Liver (tissue), 3 donors: ENCODE results near the gene PLXDC2.

ENCODE experiments used
- EGR1 ChIP-seq, 2 donors: IDR thresholded peaks; 2 replicates each; pipeline ENCODE4 v1.6.1; 2016 to 2018; ENCODE audit warnings: antibody characterized with exemption in 2 of 2, low read depth in 2 of 2
- FOXA2 ChIP-seq: IDR thresholded peaks from 2 replicates; pipeline ENCODE4 v1.6.1; 2016; ENCODE audit warnings: antibody characterized with exemption
- JUND ChIP-seq, 2 donors: IDR thresholded peaks; 2 replicates each; pipeline ENCODE4 v1.6.1; 2016; ENCODE audit warnings: antibody characterized with exemption in 2 of 2
- RAD21 ChIP-seq, 2 donors: IDR thresholded peaks; 2 replicates each; pipeline ENCODE4 v1.6.1; 2016; ENCODE audit warnings: antibody characterized with exemption in 2 of 2, mild to moderate bottlenecking in 2 of 2
- SP1 ChIP-seq: IDR thresholded peaks from 2 replicates; pipeline ENCODE4 v1.6.1; 2018; ENCODE audit warnings: antibody characterized with exemption, mild to moderate bottlenecking
- TAF1 ChIP-seq: conservative IDR thresholded peaks from 2 replicates; pipeline ENCODE4 v1.6.1; 2016; ENCODE audit warnings: antibody characterized with exemption, mild to moderate bottlenecking
- YY1 ChIP-seq: IDR thresholded peaks from 2 replicates; pipeline ENCODE4 v1.6.1; 2016; ENCODE audit warnings: antibody characterized with exemption, mild to moderate bottlenecking
- TF ChIP-seq, protein P1 (sequence below): fragments of 150-350 bp; IDR thresholded peaks from 2 replicates; pipeline ENCODE4 v1.5.1; 2017; ENCODE audit warnings: improper control_type of control experiment, low read depth, low read length; ENCODE audit not compliant: missing input control
- TF ChIP-seq, protein P2 (sequence below): IDR thresholded peaks from 2 replicates; pipeline ENCODE4 v1.6.1; 2016; ENCODE audit warnings: antibody characterized with exemption
- TF ChIP-seq, protein P3 (sequence below): IDR thresholded peaks from 2 replicates; pipeline ENCODE4 v1.6.1; 2016; ENCODE audit warnings: antibody characterized with exemption
- TF ChIP-seq, protein P4 (sequence below): IDR thresholded peaks from 2 replicates; pipeline ENCODE4 v1.6.1; 2016; ENCODE audit warnings: antibody characterized with exemption
- TF ChIP-seq, protein P5 (sequence below): IDR thresholded peaks from 2 replicates; pipeline ENCODE4 v1.6.1; 2016; ENCODE audit warnings: antibody characterized with exemption, mild to moderate bottlenecking
- donor health status: healthy.
- donor health status: healthy.

DNA sequence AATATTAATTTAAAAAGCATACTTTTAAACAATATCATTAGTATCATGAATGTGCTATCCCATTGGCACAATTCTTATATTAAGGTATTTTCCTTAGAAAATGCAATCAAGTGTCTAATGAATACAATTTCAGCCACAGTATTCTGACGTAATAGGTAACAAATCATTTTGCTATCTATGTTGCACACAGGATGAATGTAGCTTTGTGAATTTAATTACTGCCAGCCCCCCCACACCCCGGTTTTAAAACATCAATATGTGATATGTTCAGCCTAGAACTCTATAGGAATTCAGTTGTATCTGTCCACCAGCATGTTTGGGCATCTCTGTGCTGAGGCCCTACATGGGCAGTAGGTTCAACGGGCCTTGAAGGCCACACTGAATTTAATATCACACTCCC lies 274.6 kb downstream of the PLXDC2 start:
- TF ChIP-seq, protein P1, sequence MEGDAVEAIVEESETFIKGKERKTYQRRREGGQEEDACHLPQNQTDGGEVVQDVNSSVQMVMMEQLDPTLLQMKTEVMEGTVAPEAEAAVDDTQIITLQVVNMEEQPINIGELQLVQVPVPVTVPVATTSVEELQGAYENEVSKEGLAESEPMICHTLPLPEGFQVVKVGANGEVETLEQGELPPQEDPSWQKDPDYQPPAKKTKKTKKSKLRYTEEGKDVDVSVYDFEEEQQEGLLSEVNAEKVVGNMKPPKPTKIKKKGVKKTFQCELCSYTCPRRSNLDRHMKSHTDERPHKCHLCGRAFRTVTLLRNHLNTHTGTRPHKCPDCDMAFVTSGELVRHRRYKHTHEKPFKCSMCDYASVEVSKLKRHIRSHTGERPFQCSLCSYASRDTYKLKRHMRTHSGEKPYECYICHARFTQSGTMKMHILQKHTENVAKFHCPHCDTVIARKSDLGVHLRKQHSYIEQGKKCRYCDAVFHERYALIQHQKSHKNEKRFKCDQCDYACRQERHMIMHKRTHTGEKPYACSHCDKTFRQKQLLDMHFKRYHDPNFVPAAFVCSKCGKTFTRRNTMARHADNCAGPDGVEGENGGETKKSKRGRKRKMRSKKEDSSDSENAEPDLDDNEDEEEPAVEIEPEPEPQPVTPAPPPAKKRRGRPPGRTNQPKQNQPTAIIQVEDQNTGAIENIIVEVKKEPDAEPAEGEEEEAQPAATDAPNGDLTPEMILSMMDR = no peak
- TF ChIP-seq, protein P2, sequence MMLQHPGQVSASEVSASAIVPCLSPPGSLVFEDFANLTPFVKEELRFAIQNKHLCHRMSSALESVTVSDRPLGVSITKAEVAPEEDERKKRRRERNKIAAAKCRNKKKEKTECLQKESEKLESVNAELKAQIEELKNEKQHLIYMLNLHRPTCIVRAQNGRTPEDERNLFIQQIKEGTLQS = no peak
- TF ChIP-seq YY1 = no peak
- TF ChIP-seq RAD21 (IDR thresholded peaks at IDR 0.05) = no peak
- TF ChIP-seq, protein P3, sequence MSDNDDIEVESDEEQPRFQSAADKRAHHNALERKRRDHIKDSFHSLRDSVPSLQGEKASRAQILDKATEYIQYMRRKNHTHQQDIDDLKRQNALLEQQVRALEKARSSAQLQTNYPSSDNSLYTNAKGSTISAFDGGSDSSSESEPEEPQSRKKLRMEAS = no peak
- no peak for TF ChIP-seq EGR1 (IDR thresholded peaks at IDR 0.05; ENCODE audit: low read depth in 2 of 2)
- TF ChIP-seq, protein P4, sequence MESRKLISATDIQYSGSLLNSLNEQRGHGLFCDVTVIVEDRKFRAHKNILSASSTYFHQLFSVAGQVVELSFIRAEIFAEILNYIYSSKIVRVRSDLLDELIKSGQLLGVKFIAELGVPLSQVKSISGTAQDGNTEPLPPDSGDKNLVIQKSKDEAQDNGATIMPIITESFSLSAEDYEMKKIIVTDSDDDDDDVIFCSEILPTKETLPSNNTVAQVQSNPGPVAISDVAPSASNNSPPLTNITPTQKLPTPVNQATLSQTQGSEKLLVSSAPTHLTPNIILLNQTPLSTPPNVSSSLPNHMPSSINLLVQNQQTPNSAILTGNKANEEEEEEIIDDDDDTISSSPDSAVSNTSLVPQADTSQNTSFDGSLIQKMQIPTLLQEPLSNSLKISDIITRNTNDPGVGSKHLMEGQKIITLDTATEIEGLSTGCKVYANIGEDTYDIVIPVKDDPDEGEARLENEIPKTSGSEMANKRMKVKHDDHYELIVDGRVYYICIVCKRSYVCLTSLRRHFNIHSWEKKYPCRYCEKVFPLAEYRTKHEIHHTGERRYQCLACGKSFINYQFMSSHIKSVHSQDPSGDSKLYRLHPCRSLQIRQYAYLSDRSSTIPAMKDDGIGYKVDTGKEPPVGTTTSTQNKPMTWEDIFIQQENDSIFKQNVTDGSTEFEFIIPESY = no peak
- TF ChIP-seq JUND (IDR thresholded peaks at IDR 0.05) = no peak
- no peak for TF ChIP-seq SP1
- TF ChIP-seq FOXA2 = no peak
- no peak for TF ChIP-seq TAF1
- TF ChIP-seq, protein P5, sequence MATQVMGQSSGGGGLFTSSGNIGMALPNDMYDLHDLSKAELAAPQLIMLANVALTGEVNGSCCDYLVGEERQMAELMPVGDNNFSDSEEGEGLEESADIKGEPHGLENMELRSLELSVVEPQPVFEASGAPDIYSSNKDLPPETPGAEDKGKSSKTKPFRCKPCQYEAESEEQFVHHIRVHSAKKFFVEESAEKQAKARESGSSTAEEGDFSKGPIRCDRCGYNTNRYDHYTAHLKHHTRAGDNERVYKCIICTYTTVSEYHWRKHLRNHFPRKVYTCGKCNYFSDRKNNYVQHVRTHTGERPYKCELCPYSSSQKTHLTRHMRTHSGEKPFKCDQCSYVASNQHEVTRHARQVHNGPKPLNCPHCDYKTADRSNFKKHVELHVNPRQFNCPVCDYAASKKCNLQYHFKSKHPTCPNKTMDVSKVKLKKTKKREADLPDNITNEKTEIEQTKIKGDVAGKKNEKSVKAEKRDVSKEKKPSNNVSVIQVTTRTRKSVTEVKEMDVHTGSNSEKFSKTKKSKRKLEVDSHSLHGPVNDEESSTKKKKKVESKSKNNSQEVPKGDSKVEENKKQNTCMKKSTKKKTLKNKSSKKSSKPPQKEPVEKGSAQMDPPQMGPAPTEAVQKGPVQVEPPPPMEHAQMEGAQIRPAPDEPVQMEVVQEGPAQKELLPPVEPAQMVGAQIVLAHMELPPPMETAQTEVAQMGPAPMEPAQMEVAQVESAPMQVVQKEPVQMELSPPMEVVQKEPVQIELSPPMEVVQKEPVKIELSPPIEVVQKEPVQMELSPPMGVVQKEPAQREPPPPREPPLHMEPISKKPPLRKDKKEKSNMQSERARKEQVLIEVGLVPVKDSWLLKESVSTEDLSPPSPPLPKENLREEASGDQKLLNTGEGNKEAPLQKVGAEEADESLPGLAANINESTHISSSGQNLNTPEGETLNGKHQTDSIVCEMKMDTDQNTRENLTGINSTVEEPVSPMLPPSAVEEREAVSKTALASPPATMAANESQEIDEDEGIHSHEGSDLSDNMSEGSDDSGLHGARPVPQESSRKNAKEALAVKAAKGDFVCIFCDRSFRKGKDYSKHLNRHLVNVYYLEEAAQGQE = no peak
